C4-2B (cell line): Measurements from ENCODE around the gene XPO6.

Source experiments
- H3K27ac ChIP-seq: fragments of 450-650 bp; 2 replicates; pipeline ENCODE4 v1.5.1; 2017
- CTCF ChIP-seq: fragments of 450-650 bp; conservative IDR thresholded peaks from 2 replicates; pipeline ENCODE4 v1.5.1; 2017; ENCODE audit warnings: mild to moderate bottlenecking
- ZFX ChIP-seq: fragments of 450-650 bp; IDR thresholded peaks from 2 replicates; pipeline ENCODE4 v1.6.1; 2017

Gene XPO6

GRCh38 chr16:28151180-28151579 lies 60.6 kb downstream of the XPO6 start:
- TF ChIP-seq CTCF (no peak), ZFX (no peak)
- H3K27ac ChIP-seq, result peak overlapping the region; percentile 56

GRCh38 chr16:28149011-28149888 lies 62.5 kb downstream of the XPO6 start:
- H3K27ac ChIP-seq, result no peak overlapping the region
- TF ChIP-seq ZFX, result no peak
- TF ChIP-seq CTCF, result no peak

GRCh38 chr16:28146536-28146935 lies 65.2 kb downstream of the XPO6 start:
- TF ChIP-seq ZFX (no peak), CTCF (no peak)
- H3K27ac ChIP-seq, result no peak overlapping the region

GRCh38 chr16:28145796-28146195 lies 66.0 kb downstream of the XPO6 start:
- no peak overlapping the region for H3K27ac ChIP-seq
- TF ChIP-seq ZFX (no peak), CTCF (no peak)

- TF ChIP-seq ZFX, result no peak
- 0 out of 2 replicates have a peak, but pooled peaks have one; percentile 3 for TF ChIP-seq CTCF
- H3K27ac ChIP-seq, result 0 out of 2 replicates have a peak overlapping the region, but pooled peaks have one; percentile 1
These were observed 70.8 kb downstream of the XPO6 start for GRCh38 chr16:28140788-28141618.

- TF ChIP-seq ZFX (no peak), CTCF (no peak; the same call in 1 of the 2 replicates)
- no peak overlapping the region for H3K27ac ChIP-seq
These were observed 72.2 kb downstream of the XPO6 start for GRCh38 chr16:28139530-28139929.

GRCh38 chr16:28136751-28137434 lies 74.9 kb downstream of the XPO6 start:
- no peak for TF ChIP-seq ZFX
- no peak for TF ChIP-seq CTCF

More at GRCh38 chr16:28136751-28137434, 74.9 kb downstream of the XPO6 start:
- H3K27ac ChIP-seq, result no peak overlapping the region
